ENCODE results near the gene UNC13B.

Gene UNC13B

DNA sequence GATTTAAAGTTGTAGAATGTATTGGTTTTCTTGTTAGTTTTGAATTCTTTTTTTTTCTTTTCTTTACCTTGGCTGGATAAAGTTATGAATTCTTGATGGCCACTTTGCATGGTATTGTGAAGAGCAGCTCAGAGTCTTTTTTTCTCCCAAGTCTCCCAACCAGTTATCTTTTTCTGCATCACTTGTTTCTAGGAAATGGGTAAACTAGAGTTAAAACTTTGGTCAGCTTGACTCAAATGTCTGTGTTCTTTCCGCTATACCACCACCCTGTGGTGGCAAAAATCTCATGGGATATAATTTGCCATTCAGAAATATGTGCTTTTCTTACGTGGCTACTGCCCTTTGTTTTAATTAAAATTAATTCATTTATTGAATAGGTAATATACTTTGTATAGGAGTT, 113.2 kb downstream of the UNC13B start:
- TF ChIP-seq, protein P1, sequence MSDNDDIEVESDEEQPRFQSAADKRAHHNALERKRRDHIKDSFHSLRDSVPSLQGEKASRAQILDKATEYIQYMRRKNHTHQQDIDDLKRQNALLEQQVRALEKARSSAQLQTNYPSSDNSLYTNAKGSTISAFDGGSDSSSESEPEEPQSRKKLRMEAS (IDR thresholded peaks at IDR 0.05) = no peak
- TF ChIP-seq, protein P2, sequence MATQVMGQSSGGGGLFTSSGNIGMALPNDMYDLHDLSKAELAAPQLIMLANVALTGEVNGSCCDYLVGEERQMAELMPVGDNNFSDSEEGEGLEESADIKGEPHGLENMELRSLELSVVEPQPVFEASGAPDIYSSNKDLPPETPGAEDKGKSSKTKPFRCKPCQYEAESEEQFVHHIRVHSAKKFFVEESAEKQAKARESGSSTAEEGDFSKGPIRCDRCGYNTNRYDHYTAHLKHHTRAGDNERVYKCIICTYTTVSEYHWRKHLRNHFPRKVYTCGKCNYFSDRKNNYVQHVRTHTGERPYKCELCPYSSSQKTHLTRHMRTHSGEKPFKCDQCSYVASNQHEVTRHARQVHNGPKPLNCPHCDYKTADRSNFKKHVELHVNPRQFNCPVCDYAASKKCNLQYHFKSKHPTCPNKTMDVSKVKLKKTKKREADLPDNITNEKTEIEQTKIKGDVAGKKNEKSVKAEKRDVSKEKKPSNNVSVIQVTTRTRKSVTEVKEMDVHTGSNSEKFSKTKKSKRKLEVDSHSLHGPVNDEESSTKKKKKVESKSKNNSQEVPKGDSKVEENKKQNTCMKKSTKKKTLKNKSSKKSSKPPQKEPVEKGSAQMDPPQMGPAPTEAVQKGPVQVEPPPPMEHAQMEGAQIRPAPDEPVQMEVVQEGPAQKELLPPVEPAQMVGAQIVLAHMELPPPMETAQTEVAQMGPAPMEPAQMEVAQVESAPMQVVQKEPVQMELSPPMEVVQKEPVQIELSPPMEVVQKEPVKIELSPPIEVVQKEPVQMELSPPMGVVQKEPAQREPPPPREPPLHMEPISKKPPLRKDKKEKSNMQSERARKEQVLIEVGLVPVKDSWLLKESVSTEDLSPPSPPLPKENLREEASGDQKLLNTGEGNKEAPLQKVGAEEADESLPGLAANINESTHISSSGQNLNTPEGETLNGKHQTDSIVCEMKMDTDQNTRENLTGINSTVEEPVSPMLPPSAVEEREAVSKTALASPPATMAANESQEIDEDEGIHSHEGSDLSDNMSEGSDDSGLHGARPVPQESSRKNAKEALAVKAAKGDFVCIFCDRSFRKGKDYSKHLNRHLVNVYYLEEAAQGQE (IDR thresholded peaks at IDR 0.05; ENCODE audit: low read depth) = no peak
- TF ChIP-seq ZBTB7A (IDR thresholded peaks at IDR 0.05; ENCODE audit: low read depth) = no peak
- no peak for TF ChIP-seq CREB1 (IDR thresholded peaks at IDR 0.05; ENCODE audit: low read depth)
- TF ChIP-seq RAD21 (IDR thresholded peaks at IDR 0.05; ENCODE audit: low read depth) = no peak
- no peak for TF ChIP-seq CEBPB (IDR thresholded peaks at IDR 0.05)
- TF ChIP-seq TEAD4 (IDR thresholded peaks at IDR 0.05) = no peak
- no peak for TF ChIP-seq NFIC (IDR thresholded peaks at IDR 0.05)
- TF ChIP-seq TAF1 (IDR thresholded peaks at IDR 0.05; ENCODE audit: low read depth) = no peak
- no peak for TF ChIP-seq EGR1 (IDR thresholded peaks at IDR 0.05)
- TF ChIP-seq, protein P3, sequence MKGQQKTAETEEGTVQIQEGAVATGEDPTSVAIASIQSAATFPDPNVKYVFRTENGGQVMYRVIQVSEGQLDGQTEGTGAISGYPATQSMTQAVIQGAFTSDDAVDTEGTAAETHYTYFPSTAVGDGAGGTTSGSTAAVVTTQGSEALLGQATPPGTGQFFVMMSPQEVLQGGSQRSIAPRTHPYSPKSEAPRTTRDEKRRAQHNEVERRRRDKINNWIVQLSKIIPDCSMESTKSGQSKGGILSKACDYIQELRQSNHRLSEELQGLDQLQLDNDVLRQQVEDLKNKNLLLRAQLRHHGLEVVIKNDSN (IDR thresholded peaks at IDR 0.05) = no peak
- no peak for TF ChIP-seq TCF12 (IDR thresholded peaks at IDR 0.05; ENCODE audit: low read depth)
- TF ChIP-seq EP300 (IDR thresholded peaks at IDR 0.05; ENCODE audit: borderline replicate concordance) = no peak
- no peak for TF ChIP-seq FOXM1 (IDR thresholded peaks at IDR 0.05; ENCODE audit: borderline replicate concordance, low read depth)
- TF ChIP-seq YY1 (IDR thresholded peaks at IDR 0.05; ENCODE audit: low read depth) = no peak

DNA sequence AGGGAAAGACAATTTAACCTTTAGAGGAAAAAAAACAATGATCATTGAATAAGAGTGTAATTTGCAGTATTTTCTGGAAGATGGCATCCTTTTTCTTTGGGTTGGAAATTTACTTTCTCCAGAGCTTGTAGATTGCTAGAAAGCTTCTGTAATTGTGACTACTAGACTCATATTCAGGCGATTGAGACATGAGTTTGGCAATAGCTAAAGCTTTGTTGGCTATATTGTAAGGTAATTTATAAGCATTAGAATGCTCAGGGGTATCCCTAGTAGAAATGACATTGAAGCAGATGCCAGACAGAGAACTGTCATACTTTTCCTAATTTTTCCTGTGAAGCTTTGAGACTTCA, 115.3 kb downstream of the UNC13B start:
- TF ChIP-seq YY1 (IDR thresholded peaks at IDR 0.05; ENCODE audit: low read depth) (no peak), EGR1 (IDR thresholded peaks at IDR 0.05) (no peak), NFIC (IDR thresholded peaks at IDR 0.05) (no peak), FOXM1 (IDR thresholded peaks at IDR 0.05; ENCODE audit: borderline replicate concordance, low read depth) (no peak), TCF12 (IDR thresholded peaks at IDR 0.05; ENCODE audit: low read depth) (no peak), RAD21 (IDR thresholded peaks at IDR 0.05; ENCODE audit: low read depth) (no peak), CEBPB (IDR thresholded peaks at IDR 0.05) (no peak), EP300 (IDR thresholded peaks at IDR 0.05; ENCODE audit: borderline replicate concordance) (no peak), CREB1 (IDR thresholded peaks at IDR 0.05; ENCODE audit: low read depth) (no peak), ZBTB7A (IDR thresholded peaks at IDR 0.05; ENCODE audit: low read depth) (no peak), TAF1 (IDR thresholded peaks at IDR 0.05; ENCODE audit: low read depth) (no peak), TEAD4 (IDR thresholded peaks at IDR 0.05) (no peak)
- TF ChIP-seq, protein P3 (IDR thresholded peaks at IDR 0.05) = no peak
- TF ChIP-seq, protein P1 (IDR thresholded peaks at IDR 0.05) = no peak
- TF ChIP-seq, protein P2 (IDR thresholded peaks at IDR 0.05; ENCODE audit: low read depth) = no peak

DNA sequence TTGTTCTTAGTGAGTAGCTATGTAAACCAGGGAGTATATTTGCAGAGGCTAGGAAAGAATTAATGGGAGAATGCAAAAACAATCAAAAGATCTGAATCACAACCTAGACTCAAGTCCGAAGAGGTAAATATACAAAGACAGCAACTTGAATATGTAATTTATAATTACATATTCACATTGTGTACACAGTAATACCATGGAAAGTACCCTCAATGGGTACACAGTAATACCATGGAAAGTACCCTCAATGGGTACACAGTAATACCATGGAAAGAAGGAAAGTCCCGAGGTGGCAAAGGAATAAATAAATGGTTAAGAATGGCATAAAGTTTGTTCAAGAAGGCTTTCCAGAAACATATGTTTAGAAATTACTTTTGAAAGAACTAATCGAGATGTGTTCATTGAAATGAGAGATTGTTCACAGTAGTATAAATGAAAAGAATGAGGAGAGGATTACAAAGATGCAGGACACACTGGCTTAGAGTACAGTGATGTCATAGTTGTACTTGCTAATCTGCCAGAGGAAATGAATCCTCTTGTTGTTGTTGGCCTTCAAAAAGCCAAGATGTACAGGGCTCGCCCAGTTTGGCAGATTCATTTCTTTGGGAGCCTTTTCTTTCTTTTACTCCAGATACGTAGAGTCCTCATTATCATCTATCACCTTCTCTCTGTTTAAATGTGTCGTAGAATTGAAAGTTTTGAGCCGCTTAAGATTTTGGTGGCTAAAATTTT, 116.0 kb downstream of the UNC13B start:
- TF ChIP-seq ZBTB7A (IDR thresholded peaks at IDR 0.05; ENCODE audit: low read depth) (no peak), EGR1 (IDR thresholded peaks at IDR 0.05) (no peak), CREB1 (IDR thresholded peaks at IDR 0.05; ENCODE audit: low read depth) (no peak), FOXM1 (IDR thresholded peaks at IDR 0.05; ENCODE audit: borderline replicate concordance, low read depth) (no peak)
- TF ChIP-seq, protein P2 (IDR thresholded peaks at IDR 0.05; ENCODE audit: low read depth) = no peak

DNA sequence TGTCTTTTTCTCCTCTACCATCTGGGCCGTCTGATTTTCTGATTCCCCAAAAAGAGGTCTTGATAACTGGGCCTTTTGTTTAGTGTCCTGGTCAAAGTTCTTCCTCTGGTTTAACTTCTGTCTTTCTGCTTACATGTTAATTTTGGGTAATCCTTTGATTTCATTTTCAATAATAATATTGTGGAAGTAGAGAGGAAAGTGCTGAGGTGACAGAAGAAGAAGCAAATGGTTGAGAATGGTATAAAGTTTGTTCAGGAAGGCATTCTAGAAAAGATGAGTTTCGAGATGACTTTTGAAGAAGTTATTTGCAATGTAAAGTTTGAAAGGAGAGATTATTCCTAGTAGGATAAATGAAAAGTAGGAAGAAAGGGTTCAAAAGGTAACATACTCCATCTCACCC, 118.1 kb downstream of the UNC13B start:
- TF ChIP-seq CREB1 (IDR thresholded peaks at IDR 0.05; ENCODE audit: low read depth) (no peak), TEAD4 (IDR thresholded peaks at IDR 0.05) (no peak), EP300 (IDR thresholded peaks at IDR 0.05; ENCODE audit: borderline replicate concordance) (no peak), CEBPB (IDR thresholded peaks at IDR 0.05) (no peak), NFIC (IDR thresholded peaks at IDR 0.05) (no peak), TAF1 (IDR thresholded peaks at IDR 0.05; ENCODE audit: low read depth) (no peak), FOXM1 (IDR thresholded peaks at IDR 0.05; ENCODE audit: borderline replicate concordance, low read depth) (no peak)
- TF ChIP-seq, protein P2 (IDR thresholded peaks at IDR 0.05; ENCODE audit: low read depth) = no peak
- TF ChIP-seq, protein P3 (IDR thresholded peaks at IDR 0.05) = no peak
